HG02759 (cell line): Measurements from ENCODE around the gene FADS2.

Experiments used
- ATAC-seq: cut with Tn5 transposase; IDR thresholded peaks from one replicate; pipeline ENCODE4 v1.9.1; 2021; ENCODE audit warnings: mild to moderate bottlenecking, moderate library complexity; ENCODE audit not compliant: unreplicated experiment

FADS2 gene

DNA sequence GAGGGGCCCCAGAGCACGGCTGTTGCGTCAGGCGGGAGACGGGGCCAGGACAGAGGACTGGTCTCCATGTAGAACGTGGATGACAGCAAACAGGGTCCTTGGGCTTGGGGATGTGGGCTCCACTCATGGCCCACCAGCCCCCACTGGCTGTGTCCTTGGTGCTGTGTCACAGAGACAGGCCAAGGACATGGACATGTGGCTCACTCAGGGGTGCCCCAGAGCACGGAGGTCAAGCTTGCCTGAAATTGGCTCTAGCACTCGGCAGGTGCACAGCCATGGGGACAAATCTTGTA is 14.4 kb downstream of the FADS2 start:
- ATAC-seq, result no peak

DNA sequence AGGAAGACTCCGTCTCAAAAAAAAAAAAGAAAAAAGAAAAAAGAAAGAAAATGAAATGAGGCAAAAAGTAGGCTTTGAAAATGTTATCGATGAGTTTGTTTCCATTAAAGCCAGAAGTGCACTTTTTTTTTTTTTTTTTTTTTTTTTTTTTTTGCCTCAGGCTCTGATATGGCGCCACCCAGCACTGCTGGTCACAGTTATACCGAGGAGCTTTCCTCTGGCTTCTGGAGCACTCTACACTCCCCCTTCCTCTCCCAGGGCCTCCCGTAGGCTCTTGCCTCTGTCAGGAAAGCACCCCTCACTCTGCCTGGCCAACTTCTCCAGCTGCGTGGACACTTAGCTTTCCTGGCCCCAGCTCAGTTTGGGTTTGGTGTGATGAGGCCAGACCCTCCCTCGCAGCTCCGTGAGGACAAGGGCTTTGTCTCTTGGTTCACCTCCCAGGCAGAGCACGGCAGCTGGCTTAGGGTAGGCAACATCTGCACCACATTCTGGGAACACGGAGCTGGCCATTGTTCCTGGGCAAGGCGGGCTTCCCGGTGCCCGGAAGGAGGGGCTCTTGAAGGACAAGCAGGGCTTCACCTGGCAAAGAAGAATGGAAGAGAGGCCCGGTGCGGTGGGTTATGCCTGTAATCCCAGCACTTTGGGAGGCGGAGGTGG is 16.9 kb downstream of the FADS2 start:
- no peak for ATAC-seq

DNA sequence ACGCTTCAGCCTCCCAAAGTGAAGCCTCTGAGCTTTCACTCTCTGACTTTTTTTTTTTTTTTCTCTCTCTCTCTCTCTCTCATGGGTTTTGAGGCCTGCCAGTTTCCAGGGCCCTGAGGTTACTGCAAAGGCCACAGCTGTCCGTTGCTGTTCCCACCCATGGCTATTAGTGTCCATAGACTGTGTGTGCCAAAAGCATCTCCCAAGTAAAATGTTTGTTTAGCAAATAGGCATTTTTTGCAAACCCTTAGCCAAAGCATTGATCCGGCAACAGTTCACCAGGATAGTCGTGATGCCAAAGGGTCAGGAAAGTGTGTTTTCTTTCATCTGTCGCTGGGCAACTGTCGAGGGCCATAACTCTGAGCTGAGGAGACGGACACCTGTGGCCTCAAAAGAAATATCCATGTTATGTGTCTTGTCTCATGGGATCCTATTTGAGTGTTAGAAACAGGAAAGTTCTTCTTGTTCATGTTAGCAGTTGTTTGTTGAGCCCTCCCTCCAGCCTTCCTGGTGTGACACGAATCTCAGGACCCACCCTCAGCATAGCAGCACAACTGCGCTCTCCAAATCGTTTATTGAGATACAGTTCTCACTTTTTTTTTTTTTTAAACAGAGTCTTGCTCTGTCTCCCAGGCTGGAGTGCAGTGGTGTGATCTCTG is 18.4 kb downstream of the FADS2 start:
- ATAC-seq, result no peak

DNA sequence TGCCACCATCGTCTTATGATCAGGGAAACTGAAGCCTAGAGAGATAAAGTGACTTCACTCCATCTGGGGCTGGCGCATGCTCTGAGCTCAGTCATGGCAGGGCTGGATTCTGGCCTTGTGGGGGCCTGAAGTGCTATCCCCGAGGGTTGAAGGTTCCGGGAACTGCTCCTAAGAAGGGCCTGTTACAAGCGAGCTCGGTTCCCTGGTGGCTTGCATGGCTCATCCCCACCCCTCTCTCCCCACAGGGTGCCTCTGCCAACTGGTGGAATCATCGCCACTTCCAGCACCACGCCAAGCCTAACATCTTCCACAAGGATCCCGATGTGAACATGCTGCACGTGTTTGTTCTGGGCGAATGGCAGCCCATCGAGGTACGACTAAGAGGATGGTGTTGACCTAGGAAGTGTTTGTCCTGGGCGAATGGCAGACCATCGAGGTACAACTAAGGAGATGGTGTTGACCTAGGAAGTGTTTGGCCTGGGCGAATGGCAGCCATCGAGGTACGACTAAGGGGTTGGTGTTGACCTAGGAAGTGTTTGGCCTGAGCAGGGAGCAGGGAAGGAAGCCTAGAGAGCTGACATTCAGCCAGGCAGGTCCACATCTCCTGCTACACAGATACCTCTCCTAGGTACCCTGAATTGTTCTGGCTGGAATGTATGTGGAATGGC is 19.9 kb downstream of the FADS2 start:
- no peak for ATAC-seq

DNA sequence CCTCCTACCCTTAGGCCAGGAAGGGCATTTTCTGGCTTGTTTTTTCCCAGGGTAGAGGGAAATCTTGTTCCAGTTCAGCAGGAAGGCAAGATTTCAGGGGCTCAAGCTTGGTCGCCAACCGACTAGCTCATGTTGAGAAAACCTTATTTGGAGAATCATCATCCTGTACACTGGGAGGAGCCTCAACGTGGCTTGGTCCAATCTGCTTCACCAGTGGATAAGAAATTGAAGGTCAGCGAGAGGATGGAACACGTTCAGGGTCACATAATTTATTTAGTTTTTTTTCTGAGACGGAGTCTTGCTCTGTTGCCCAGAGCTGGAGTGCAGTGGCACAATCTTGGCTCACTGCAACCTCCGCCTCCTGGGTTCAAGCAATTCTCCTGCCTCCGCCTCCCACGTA is 20.5 kb downstream of the FADS2 start:
- ATAC-seq, result no peak

DNA sequence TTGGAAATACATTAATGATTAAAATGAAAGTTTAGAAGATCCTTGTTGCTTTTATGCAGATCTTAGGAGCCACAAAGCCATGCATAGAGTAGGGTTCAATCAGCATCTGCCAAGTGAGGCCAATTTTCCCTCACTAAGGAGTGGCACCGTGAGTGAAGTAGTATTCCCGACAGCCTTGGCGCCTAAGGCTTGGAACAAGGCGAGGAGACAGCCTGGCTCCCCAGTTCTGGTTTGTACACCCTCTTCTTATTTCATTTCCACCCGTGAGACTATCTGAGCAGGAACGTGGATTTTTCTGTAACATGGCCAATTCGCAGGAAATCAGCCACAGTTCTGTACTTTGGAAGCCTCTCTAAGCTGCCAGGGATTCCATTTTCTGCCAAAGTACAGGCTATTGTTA is 22.6 kb downstream of the FADS2 start:
- ATAC-seq, result no peak

DNA sequence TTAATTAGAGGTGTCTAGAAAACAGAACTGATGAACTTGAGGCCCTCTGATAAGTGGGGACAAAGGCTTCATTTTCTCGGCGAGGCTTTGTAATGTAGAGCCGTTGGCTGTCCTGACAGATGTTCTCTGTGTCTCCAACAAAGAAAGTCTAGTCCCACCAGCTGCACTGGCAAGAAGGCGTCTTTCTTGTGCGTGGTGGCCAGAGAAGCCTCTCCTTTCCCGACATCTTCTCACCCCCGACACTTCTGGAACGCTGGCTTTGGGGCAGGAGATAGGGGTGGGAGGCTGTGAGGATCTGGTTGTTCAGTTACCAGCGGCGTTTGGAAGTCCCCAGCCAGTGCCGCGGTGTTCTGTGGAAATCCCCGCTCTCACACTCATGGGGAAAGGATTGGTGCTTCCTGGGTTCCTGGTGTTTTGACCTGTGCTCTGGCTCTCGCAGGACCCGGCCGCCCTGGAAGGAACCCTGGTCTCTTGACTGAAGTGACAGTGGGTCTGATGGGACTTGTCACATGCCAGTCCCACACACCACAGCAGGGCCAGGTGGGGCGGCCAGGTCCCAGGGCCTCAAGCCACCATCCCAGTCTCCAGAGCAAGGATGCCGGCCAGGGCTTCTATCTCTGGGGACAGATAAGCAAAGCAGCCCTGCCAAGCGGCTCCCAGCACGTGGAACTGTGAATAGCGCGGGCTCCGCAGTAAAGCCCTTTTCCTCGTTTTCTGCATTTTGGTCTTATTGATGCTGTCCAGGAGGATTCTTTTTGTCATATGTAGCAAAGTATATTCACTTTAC is 23.2 kb downstream of the FADS2 start:
- ATAC-seq, result no peak

DNA sequence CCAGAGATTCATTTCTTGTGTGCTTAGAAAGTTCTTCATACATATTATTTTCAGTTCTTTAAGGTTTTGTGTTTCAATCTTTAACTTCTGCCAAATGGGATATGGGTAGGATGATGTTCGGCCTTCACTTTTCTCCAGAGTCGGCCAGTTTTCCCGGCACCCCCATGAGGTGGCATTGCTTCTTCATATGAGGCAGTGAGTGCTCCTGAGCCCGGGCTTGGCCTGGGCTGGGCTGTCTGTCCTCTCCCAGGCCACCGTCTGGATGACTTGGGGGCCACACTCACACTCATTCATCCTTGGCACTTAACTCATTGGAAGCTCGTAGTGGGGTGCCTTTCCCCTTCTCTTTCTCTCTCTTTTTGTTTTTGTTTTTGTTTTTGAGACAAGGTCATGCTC is 23.8 kb downstream of the FADS2 start:
- no peak for ATAC-seq

DNA sequence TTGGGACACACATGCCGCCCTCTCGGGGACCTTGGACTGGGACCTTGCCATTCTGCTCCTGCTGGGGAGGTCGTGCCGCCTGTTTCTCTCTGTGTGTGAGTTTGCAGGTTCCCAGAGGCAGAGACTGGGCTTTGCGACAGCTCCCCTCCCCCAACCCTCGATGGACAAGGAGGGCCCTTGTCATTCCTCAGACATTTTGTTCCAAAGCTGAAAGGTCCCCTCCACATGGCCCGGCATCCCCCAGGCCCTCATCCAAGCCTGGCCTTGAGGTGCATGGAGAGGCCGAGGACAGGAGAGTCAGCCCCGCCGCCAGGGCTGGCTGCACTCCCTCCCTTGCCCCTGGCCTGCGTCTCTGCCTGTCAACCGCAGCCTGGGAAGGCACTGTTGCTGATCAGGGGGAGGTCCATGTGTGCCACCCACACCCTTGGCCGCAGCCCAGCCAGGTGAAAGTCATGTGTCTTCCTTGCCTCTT is 25.6 kb downstream of the FADS2 start:
- no peak for ATAC-seq

DNA sequence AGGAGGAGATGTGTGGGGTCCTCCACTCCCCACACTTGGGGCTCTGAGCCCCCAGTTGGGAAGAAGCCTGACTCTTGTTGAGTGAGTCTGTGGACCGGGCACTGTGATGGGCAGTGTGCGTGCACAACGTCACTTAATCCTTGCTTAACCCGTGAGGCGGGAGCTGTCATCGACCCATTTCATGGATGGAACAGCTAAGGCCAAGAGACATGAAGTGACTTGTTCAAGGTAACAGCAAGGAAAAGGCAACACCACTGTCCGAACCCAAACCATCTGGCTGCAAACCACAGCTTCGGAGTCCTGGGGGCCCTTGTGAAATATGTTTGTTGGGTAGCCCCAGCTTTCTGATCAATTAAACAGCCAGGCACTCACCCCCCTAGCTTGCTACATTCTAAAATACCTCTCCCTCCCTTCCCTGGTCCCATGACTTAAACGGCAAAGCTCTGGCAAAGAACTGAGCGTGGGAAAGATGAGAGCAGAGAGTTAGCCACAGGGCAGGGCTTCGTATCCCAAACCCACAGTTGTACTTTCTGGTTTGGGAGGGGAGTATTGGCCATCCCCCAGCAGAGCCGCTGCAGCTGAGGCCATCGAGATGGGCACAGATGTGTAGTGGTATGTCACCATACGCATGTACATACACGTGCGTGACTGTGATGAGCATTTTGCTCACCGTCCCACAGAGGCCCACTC is 26.3 kb downstream of the FADS2 start:
- no peak for ATAC-seq

DNA sequence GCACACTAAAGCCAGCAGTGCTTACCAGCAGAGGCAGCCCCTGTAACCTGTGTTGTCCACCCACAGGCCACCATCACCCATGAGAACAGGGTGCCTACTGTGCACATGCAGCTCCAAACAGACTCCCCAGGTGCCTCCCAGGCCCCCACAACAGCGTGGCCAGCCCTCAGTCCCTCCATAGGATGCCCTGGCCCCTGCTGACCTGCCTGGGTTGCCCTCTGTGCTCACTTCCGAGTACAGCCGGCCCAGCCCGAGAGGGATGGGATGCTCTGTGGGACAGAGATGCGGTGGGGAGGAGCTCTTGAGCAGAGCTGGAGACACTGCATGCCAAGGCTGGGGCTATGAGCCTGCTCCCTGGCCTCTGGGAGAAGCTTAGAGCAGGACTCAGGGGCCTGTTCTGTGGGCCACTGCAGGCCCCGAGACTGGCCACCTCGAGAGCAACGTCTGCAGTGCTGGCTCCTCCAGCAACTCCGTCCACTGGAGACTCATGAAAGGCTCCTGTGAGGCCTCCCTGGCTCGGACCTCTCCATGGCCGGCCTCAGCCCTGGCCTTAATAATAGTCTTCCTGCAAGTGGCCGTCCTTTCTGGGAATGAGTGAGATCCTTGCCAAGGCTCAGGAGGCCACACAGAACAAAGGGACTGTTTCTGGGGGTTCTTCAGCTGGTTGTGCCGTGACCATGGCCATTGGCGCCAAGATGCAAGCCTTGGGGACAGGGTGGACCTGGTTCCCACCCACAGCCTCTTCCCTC is 27.0 kb downstream of the FADS2 start:
- no peak for ATAC-seq

DNA sequence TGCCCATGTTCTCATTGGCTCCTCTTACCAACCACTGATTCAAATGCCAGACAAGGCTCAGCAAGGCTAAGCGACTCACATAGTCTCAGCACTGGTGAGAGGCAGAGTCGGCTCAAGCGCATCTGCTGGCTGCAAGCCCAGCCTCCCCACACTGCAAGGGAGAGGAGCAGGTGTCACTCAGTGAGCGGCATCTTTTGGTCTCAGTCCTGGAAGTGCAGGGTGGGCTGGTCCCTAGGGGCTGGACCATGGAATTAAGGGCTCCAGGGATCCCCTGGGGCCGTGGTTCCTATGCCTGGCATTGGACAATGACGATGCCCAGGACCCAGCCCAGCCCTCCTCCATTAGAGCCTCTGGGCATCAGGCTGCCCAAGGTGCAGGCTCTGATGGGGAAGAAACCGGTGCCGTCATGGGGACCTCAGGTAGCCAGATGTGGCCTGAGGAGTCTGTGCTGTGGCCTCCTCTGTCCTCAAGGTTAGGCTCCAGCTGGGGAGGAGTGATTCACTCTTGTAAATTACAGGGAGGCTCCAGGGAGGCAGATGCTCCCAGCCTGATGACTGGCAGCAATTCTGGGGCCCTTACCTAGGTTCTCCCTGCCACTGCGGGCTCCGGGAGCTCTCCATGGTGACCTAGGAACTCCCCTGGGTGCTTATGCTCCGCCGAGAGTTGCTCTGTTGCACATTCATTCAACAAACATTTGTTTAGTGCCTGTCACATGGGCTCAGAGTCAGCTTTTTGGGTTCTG is 28.0 kb downstream of the FADS2 start:
- no peak for ATAC-seq

DNA sequence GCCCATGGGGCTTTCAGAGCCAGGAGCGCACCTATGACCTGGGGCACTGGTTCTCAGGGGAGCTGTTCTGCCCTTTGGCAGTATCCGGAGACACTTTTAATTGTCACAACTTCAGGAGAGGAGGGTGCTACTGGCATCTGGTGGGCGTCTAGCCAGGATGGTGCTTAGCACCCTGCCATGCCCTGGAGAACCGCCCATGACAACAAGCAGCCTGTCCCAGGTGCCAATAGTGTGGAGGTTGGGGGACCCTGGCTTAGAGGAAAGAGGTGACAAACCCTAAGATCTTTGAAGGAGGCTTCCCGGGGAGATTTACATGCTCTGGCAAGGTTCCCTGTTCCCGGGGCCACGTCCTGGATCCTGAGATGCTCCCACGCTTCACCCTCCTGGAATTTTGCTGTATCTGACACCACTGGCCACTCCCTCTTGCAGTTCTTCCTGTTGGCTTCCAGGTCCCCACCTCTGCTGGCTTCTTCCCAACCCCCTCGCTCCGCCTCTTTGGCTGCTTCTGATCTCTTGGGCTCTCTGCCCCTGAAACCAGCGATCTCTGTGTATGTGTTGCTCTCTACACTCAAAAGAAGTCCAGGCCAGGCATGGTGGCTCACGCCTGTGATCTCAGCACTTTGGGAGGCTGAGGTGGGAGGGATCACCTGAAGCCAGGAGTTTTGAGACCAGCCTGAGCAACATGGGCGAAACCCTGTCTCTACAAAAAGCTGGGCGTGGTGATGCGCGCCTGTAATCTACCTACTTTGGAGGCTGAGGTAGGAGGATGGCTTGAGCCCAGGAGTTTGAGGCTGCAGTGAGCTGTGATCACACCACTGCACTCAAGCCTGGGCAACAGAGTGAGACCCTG is 32.2 kb downstream of the FADS2 start:
- ATAC-seq, result no peak

DNA sequence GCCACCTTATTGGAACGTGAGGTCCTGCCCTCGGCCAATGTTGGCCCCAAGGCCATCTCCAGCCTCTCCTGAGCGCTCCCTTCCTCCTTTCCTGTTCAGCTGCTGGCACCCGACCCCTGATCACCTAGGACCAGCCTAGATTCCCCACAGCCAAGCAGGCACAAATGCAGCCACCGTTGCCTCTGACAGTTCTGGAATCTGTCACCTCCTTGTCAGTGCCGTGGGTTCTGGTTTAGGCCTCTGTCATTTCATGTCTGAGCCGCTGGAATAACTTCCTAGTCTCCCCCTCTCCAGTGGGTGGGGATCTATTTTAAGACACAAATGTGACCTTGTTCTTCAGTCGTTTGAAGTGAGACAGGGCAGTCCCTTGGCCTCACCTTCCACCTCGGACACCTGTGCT is 33.5 kb downstream of the FADS2 start:
- no peak for ATAC-seq

DNA sequence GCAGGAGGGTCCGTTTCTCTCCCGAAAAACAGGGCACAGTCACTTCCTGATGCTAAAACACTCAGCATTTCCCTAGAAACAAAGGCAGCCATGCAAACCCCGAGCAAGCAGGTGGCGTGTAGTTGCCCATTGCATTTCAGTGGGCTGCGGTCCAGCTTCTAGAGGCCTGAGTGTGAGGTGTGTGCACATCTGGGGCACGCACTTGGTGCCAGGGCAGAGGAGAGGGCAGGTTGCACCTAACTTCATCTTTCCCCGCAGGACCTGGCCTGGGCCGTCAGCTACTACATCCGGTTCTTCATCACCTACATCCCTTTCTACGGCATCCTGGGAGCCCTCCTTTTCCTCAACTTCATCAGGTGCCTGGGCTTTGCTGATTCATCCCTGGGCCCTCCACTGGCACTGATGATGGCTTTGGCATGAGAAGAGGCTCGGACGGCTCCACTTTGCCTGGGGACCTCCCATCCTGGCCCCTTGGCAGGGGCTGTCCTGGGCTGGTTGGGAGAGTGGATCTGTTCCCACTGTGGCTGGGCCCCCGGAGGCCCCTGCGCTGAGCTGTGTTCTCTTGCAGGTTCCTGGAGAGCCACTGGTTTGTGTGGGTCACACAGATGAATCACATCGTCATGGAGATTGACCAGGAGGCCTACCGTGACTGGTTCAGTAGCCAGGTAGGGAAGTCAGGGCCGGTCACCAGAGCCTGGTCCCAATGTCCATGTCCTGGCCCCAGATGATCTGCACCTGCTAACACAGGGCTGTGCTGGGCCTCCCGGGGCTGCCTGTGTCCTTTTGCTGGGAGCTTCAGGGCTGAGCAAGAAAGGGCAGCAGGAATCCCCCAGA is 34.8 kb downstream of the FADS2 start:
- ATAC-seq, result no peak

DNA sequence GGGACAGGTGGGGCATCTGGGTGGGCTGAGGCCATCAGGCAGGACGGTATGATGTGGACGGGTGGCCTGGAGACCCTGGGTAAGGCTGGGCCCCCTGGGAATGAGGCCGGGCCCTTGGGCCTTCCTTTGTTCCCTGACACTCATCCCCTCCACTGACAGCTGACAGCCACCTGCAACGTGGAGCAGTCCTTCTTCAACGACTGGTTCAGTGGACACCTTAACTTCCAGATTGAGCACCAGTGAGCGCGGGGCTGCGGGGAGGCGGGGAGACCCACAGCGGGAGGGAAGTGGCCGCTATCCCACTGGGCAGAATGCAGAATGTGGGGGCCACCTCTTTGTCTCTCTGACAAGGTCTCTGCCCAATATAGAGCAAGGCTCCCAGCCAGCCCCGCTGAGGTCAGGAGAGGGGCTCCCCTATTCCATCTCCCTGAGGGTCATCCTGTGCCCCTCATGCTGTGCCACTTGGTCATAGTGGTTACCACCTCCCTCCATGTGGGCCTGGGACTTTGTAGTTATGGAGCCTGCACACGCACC is 35.5 kb downstream of the FADS2 start:
- no peak for ATAC-seq
